ENCODE data around the gene CD46.

The CD46 gene

DNA sequence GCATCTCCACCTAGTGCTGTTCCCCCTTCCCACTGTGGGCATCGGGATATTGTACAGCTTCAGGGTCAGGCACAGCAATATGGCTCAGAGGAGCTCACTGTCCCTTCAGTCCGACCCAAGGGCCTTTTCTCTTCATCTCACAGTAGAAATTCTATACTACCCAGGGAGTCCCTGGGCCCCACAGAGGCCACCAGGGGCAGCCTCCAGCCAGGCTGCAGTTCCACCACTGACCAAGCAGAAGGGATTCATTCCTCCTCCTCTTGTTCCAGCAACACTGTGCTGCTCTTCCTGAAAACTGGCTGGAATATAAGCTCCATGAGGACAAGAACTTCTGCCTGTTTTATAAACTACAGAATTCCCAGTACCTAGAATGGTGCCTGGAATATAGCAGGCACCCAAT is 88.5 kb downstream of the CD46 start:
- TF ChIP-seq, protein P1, sequence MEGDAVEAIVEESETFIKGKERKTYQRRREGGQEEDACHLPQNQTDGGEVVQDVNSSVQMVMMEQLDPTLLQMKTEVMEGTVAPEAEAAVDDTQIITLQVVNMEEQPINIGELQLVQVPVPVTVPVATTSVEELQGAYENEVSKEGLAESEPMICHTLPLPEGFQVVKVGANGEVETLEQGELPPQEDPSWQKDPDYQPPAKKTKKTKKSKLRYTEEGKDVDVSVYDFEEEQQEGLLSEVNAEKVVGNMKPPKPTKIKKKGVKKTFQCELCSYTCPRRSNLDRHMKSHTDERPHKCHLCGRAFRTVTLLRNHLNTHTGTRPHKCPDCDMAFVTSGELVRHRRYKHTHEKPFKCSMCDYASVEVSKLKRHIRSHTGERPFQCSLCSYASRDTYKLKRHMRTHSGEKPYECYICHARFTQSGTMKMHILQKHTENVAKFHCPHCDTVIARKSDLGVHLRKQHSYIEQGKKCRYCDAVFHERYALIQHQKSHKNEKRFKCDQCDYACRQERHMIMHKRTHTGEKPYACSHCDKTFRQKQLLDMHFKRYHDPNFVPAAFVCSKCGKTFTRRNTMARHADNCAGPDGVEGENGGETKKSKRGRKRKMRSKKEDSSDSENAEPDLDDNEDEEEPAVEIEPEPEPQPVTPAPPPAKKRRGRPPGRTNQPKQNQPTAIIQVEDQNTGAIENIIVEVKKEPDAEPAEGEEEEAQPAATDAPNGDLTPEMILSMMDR (conservative IDR thresholded peaks at IDR 0.05; ENCODE audit: low read length): no peak
- H3K4me3 ChIP-seq (ENCODE audit: low read length): no peak overlapping the region
- no peak for DNase-seq (ENCODE audit: low read depth)

DNA sequence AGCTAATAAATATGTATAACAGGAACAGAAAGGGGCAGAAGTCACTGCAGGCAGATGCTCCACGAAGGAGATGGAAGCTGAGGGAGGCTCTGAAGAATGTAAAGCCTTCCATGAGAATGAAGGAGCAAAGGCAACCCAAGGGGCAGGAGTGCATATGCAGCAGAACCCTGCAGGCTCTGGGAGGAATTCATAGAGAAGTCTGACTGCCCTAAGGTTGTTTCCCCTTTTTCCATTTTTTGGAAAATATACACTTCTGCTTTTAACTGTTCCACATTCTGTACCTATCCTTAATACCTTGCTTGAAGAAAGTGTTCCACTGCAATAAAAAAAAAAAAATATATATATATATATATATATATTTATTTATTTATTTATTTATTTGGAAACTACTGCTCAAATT is 89.4 kb downstream of the CD46 start:
- DNase-seq (ENCODE audit: low read depth): no peak
- H3K4me3 ChIP-seq (ENCODE audit: low read length): no peak overlapping the region
- TF ChIP-seq, protein P1 (conservative IDR thresholded peaks at IDR 0.05; ENCODE audit: low read length): no peak

DNA sequence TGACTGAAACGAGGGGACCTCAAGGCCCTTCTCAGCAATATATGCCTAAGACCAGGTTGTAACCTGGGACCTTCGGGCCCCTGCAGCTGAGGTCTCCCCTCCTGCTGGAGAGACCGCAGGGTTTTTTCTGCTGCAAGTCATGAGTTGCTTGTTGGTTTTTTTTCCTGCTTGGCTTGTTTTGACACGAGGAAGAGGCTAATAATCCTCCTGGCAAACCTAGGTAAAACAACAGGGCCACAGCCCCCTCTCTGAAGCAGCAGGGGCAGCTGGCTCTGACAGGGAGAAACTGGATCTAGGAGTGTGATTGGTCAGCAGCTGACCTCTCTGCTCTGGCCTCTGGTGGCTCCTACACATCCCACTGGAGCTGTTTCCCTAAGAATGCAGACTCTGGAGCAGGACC is 90.0 kb downstream of the CD46 start:
- DNase-seq (ENCODE audit: low read depth): no peak
- H3K4me3 ChIP-seq (ENCODE audit: low read length): no peak overlapping the region
- TF ChIP-seq, protein P1 (conservative IDR thresholded peaks at IDR 0.05; ENCODE audit: low read length): no peak

DNA sequence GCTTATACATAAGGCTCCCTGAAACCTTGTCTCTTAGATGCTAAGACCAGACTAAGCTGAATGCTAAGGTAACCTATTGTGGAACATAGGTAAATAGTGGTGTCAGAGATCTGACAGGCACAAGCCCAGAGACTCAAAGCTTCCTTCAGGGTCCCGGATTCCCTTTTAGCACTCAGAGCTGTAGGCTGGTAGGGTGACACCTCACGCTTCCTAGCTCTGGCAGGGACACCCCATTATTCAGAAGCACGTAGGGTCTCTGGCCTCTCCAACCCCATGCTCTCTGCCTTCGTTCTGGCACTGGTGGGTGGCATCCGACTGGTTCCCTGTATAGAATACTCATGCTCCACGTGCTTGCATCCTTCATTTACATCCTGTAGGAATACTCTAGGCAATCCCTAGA is 90.7 kb downstream of the CD46 start:
- TF ChIP-seq, protein P1 (conservative IDR thresholded peaks at IDR 0.05; ENCODE audit: low read length): no peak
- H3K4me3 ChIP-seq (ENCODE audit: low read length): no peak overlapping the region
- DNase-seq (ENCODE audit: low read depth): no peak

DNA sequence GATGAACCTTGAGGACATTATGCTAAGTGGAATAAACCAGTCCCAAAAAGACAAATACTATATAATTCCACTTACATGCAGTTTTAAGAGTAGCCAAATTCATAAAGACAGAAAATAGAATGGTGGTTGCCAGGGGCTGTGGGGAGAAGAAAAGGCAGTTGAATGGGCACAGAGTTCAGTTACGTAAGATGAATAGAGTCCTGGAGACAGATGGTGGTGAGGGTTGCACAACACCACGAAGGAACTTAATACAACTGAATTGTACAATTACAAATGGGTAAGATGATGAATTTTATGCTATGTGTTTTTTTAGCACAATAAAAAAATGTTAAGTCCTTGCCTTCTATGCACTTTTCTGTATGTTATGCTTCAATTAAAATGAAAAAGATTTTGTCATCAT is 92.5 kb downstream of the CD46 start:
- DNase-seq (ENCODE audit: low read depth): peak; percentile 74
- TF ChIP-seq, protein P1 (conservative IDR thresholded peaks at IDR 0.05; ENCODE audit: low read length): no peak
- H3K4me3 ChIP-seq (ENCODE audit: low read length): no peak overlapping the region

Data from AG10803 (cell line).